ENCODE data around the gene PKMYT1.

PKMYT1 gene

DNA sequence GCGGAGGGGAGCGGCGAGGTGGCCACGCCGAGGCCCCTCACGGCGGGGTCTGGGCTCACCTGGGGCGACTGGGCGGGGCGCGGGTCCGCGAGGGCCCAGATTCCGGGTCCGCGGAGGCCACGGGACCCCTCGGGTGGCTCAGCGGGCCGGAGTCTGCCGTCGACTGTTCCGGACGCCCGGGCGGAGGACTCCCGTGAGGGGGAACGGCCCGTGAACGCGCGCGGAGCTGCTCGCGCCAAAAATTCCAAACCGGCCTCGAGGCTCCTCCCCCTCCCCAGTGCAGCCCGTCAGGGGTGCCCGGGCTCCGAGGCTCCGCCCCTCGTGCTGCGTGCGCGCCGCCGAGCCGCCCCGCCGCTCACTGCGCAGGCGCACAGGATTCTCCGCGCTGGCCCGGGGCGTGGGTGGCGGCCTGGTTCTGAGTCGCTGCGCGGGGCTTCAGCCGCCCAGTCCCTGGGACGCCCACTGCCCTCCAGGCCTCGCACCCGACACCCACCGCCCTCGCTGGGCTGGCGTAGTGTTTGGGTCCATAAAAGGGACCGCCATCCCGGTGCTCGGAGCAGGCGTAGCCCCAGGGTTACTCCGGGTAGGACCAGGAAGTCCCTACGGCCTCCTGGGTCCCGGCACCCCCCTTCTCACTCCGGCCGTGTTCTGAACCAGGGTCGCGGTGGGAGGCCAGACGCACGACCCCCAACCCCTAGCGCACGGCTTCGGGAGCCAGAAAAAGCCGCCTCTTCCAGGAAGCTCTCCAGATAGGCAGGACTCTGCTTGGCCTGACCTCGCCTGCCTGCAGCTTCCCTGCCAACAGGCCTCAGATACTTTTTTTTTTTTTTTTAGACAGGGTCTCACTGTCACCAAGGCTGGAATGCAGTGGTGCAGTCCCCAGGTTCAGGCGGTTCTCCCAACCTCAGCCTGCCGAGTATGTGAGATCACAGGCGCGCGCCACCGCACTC lies at the start of gene PKMYT1:
PKMYT1 (minus strand) TSS at position 220 of the 950 bp plus-strand sequence. CDS start 789 bp downstream, outside the sequence.
- peak; percentile 30 to 89 (median 82) for DNase-seq

DNA sequence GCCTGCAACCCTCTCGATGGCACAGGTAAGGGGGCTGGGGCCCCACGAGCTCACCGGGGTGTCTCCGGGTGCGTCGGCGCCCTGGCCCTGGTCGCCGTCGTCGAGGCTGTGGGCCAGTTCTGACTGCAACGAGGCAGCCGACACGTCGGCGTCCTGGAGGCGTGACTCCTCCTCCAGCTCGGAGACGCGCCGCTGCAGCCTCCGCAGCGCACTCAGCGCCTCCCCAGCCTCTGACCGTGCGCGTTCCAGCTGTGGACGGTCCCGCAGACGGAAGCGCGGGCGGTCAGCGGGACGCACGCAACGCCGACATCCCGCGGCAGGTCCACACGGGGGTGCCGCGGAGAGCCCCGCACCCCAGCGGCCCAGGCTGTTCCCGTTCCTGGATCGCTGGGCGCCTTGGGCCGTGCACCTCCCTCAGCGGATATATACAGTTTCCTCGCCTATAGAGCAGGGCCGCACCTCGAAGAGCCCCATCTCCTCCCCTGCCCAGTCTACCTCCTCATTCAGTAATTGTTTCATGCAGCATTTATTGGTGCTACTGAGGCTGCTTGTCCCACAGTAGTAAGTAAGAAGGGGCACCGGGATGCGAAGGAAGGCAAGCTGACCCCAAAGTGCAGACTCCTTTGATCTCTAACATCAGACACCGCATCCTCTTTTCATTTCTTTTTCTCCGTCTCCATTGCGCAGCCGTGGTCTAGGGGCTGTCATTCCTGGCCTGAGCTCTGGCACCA lies 49.4 kb upstream of the PKMYT1 start:
- DNase-seq = no peak

DNA sequence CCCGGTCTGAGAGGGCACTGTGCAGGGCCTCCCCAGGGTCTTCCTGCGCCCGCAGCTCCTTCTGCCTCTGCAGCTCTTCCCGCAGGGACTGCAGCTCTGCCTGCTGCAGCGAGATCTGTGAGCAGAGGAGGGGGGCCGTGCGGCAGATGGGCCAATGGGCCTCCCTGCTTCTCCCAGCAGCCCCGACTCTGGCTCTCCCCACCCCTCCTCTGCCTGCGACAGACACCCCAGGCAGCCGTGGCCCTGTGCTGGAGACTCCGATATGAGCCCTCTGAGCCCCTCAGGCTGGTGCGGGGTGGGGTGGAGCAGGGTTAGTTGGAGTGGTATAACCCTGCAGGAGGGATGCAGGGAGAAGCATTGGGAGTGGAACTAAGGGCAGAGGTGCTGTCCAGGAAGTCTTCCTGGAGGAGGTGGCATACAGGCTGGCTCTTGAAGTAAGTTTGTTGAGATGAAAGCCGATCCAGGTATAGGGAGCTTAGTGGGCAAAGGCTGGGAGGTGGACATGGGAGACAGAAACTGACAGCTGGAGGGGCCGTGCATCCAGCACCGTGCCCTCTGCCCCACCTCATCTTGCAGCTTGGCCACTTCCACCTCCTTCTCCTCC lies 48.6 kb upstream of the PKMYT1 start:
- DNase-seq = peak in 1 of 58 donors; percentile 22

DNA sequence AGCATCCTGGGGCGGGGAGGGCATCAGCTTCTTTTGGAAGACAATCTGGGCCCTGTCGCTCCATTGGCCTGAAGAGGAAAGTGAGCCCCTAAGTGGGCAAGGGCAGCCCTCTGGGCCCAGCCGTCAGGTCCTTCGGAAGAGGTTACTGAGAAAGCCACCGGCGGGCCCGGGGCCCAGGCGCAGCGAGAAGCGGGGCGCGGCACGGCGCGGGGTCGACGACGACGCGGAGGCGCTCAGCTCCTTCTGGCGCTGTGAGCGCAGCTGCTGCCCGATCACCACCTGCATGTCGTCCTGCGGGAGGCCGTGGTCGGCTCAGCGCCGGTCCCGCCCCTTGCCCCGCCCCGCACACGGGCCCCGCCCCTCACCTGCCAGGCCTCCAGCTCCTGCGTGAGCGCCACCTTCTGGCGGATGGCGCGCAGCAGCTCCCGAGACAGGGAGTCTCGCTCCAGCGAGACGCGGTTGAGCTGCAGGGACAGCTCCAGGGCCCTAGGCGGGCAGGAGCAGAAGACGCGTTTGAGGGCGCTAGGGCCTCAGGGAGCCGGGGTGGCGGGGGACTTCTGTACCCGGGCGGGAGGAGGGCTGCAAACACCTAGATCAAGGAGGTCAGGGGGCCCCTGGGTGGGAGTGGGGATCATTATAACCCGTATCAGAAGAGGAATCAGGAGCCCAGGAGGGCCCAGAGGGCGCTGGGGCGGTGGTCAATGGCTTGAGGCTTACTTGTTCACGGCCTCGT lies 47.9 kb upstream of the PKMYT1 start:
- DNase-seq = peak in 53 of 58 donors; percentile 20 to 86 (median 56)

DNA sequence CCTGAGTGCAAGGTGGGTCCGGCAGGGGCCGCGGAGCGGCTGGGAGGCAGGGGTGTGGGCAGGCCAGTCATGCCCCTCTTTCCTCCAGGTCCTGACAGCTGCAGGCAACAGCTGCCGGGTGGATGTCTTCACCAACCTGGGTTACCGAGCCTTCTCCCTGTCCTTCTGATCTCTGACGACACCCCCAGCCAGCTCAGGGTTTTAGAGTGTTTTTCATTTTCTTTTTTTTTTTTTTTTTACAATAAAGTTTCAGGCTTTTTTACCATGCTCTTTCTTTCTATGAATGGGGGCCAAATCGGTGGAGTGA lies 47.2 kb upstream of the PKMYT1 start:
- DNase-seq = no peak

DNA sequence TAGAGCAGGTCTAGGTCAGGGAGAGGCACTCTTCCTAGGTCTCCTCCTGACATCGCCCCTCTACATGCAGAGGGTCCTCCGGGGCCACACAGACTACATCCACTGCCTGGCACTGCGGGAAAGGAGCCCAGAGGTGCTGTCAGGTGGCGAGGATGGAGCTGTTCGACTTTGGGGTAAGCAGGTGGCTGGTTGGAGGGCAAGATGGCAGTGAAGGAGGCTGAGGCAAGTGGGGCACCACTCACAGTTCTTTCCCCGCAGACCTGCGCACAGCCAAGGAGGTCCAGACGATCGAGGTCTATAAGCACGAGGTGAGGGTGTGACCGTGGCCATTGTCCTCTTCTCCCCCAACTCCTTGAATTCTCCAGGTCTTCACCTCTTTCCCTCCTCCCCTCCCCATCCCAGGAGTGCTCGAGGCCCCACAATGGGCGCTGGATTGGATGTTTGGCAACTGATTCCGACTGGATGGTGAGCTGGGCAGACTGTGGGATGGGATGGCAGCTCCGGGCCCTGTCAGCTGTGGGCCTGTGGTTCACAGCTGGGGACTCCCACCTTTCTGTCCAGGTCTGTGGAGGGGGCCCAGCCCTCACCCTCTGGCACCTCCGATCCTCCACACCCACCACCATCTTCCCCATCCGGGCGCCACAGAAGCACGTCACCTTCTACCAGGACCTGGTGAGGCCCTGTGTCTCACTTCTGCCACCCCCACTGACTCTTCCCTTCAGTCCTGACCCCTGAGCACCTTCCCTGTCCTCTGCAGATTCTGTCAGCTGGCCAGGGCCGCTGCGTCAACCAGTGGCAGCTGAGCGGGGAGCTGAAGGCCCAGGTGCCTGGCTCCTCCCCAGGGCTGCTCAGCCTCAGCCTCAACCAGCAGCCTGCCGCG lies 46.6 kb upstream of the PKMYT1 start:
- no peak for DNase-seq

DNA sequence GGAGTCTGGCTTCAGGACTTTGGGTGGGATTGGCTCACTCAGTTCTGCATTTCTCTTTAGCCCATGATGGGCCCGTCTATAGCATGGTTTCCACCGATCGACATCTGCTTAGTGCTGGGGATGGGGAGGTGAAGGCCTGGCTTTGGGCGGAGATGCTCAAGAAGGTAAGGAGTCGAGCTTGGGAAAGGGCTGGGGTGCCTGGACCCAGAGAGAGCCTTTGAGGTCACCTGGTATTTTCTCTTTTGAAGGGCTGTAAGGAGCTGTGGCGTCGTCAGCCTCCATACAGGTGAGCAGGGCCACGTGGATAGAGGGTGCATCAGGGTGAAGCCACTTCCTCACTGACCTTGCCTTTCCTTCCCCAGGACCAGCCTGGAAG lies 45.7 kb upstream of the PKMYT1 start:
- no peak for DNase-seq

DNA sequence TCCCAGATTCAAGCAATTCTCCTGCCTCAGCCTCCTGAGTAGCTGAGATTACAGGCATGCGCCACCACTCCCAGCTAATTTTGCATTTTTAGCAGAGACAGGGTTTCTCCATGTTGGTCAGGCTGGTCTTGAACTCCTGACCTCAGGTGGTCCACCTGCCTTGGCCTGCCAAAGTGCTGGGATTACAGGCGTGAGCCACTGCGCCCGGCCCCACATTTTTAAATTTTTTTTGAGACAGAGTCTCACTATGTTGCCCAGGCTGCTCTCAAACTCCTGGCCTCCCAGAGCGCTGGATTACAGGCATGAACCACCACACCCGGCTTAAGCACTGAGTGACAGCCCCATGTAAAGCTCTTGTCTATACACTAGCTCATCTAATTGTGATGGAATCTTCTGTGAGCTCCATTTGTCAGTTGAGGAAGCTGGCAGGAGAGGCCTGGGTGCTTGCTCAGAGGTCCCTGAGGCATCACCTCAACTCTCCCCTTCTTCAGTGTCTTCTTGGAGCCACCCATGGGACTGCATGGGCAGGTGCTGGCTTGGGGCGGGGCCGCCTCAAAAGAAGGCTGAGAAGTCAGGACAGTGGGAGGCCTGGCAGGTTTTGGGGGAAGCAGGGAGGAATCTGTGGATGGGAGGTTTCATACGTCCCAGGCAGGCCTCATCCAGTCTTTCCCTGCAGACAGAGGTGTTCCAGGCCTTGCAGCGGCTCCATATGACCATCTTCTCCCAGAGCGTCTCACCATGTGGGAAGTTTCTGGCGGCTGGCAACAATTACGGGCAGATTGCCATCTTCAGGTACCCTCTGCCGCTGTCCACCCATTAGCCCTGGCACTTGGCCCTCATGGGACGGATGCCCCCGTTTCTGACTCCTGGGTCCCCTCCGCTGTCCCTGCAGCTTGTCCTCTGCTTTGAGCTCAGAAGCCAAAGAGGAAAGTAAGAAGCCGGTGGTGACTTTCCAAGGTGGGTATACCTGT lies 45.1 kb upstream of the PKMYT1 start:
- no peak for DNase-seq

DNA sequence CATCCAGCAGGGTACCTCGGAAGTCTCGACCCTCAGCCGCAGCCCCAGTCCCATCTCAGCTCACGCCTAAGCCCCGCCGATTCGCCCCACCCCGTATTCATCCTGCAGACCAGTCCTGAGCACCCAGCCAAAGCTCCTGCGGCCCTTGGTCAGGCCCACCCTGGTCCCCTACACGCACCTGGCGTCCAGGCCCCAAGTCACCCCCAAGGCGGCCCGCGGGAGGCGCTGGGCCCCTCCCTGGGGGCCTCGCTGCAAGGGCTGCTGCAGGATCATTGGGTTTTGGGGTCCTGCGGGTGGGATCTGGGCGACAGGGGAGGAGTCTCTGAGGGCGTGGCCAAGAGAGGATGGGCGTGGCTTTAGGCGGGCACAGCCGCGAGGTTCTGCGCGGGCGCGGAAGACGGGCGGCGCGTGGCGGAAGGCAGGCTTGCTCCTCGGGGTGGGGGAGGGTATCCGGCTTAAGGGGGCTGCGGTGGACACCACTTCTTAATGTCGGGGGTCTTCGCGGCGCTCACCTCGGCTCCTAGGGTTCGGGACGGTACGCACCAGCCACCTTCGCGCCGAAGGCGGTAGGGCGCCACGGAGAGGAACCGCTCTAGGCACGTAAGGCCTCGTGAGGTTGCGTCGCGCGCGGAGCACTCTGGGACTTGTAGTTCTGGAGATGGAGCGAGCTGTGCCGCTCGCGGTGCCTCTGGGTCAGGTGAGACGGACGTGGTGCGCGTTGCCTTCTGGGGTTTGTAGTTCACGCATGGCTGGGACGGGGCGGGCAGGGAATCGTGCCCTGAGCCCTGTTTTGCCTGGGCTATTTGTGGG lies 43.6 kb upstream of the PKMYT1 start, which contains the start of the genes HCFC1R1 and THOC6:
HCFC1R1 (minus strand) TSS at position 274 of the 810 bp plus-strand sequence; CDS start at position 273, 1 bp downstream.
THOC6 (plus strand) TSS at position 367 of the 810 bp plus-strand sequence; CDS start at position 659, 292 bp downstream.
- peak; percentile 82 to 99 (median 94) for DNase-seq

DNA sequence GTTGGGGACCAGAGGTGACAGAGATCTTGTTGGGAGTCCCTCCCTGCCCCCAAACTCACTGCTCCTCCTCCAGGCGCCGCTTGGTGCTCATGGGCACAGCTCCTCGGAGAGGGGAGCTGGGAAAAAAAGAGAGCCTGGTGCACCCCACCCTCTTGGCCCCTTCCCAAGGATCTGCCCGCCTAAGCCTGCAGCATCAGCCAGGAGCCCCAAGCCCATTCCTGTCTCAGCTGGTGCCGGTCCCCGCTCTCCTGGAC lies 43.1 kb upstream of the PKMYT1 start:
- peak in 38 of 58 donors; percentile 22 to 77 (median 58) for DNase-seq

DNA sequence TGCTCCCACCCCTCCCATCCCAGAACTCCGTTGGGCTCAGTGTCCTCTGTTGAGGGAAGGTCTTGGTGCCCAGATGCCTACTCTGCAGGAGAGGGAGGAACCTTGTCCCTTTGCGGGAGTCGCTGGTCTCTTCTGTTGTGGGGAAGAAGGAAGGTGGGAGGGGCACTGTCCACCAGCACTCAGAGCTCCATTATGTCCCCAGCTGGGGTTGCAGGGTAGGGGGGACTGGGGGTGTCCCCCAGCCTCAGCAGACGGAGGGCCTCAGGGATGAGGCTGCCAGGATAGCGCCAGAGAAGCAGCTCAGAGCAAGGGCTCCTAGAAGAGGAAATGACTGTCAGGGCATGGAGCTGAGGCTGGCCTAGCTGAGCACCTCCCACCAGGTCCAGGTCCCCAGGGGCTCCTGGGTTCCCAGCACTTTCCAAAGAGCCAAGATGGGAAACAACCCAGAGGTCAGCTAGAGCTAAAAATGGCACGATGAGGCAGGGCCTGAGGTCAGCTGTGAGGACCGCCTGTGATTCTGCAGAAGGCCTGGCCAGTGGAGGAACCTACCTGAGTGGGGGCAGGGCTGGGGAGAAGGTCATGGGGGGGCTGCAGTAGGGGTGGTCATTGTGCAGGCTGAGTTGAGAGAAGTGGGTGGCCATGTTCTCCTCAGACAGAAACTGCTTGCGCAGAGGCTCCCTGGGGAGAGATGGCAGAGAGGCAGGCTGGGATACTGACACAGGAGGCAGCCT lies 42.6 kb upstream of the PKMYT1 start:
- DNase-seq = peak in 1 of 58 donors; percentile 24

DNA sequence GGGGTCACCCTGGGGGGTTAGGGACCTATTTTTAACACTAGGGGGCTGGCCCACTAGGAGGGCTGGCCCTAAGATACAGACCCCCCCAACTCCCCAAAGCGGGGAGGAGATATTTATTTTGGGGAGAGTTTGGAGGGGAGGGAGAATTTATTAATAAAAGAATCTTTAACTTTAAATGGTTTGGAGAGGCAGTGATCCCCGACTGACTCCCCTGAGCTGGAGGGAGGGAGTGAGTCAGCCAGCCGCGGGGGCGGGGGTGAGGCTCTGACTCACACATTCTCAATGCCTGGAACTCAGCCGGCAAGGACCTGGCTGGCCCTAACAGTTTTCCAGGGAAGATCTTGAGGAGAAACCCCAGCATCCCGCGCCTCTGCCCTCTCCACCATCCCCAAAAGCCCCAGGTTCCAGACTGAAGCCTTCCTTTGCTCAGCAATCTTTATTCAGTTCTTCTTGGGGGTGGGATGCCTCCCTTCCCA lies 42.0 kb upstream of the PKMYT1 start:
- DNase-seq = peak in 49 of 58 donors; percentile 6 to 82 (median 39)

DNA sequence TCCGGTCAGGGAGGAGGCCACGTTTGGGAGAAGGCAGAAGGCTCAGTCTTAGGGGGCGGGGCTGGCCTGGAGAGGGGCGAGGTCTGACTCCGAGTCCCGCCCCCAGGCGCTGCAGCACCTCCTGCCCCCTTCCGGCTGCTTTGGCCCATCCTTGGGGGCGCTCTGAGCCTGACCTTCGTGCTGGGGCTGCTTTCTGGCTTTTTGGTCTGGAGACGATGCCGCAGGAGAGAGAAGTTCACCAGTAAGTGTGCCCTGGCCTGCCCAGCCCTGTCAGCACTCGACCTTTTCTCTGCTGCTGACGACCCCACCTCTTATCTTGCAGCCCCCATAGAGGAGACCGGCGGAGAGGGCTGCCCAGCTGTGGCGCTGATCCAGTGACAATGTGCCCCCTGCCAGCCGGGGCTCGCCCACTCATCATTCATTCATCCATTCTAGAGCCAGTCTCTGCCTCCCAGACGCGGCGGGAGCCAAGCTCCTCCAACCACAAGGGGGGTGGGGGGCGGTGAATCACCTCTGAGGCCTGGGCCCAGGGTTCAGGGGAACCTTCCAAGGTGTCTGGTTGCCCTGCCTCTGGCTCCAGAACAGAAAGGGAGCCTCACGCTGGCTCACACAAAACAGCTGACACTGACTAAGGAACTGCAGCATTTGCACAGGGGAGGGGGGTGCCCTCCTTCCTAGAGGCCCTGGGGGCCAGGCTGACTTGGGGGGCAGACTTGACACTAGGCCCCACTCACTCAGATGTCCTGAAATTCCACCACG lies 41.4 kb upstream of the PKMYT1 start:
- peak in 17 of 58 donors; percentile 14 to 57 (median 25) for DNase-seq

DNA sequence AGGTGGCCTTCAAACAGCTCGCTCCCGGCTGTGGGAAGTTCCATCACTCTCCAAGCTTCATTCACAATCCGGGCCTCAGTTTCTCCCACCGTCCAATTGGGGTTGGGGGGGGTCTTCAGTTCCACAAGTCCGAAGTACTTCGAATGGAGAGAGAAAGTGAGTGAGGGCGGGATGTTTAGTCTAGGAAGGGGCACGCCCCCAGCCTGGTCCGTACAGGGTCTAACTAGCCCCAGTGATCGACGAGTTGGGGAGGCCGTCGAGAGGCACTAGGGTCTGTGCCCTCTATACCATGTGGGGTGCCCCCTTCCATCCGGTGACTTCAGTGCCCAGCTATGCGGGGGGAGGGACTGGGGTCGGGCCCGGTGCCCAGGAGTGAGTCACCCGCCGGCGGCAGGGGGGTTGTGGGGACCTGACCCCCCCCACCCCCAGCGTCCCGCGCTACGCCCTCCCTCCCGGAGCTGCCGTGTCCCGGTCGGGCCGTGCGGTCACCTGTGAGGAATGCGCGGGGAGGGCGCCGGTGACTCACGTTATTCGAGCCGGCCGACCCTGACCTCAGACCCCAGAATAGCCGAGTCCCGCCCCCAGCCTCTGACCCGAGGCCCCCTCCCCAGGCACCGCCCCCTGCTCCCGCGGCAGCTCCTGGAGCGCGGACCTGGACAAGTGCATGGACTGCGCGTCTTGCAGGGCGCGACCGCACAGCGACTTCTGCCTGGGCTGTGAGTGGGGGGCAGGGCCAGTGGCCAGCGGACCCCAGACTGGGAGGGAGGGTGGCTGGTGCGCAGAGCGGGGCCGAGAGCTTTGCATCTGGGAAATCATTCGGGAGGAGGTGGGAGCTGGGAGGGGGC lies 40.6 kb upstream of the PKMYT1 start:
- peak in 18 of 58 donors; percentile 12 to 86 (median 37) for DNase-seq

DNA sequence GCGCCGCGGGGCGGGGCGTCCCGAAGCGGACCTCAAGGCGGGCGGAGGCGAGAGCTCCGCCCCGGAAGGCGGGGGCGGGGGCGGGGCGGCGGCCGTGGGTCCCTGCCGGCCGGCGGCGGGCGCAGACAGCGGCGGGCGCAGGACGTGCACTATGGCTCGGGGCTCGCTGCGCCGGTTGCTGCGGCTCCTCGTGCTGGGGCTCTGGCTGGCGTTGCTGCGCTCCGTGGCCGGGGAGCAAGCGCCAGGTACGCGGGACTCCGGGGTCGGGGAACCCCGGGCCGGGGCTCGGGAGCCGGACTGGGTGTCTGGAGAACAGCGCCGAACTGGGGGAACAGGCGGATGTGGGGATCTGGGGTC lies 40.0 kb upstream of the PKMYT1 start, which contains the start of gene TNFRSF12A:
TNFRSF12A (plus strand) TSS at position 122 of the 357 bp plus-strand sequence; CDS start at position 152, 30 bp downstream.
- DNase-seq = peak in 32 of 58 donors; percentile 6 to 59 (median 26)
